K562 (cell line): ENCODE data around the gene ZW10. TPM values are rescaled to one million over a fixed set of nuclear protein-coding genes. Genes with fewer than 3 reads are reported as not detected.

Source experiments
- ATAC-seq: fragments of 200-7000 bp; cut with Tn5 transposase; 3 replicates; pipeline ENCODE4 v1.9.1; 2020; ENCODE audit warnings: moderate library complexity
- BruUV-seq: library from RNA; stranded (reverse); fragments of 400-500 nt; replicated peaks from 2 replicates; lab custom pipeline; 2021; lab: Mats Ljungman, UMichigan
- CTCF ChIA-PET: fragments of 300-600 bp; formaldehyde crosslinking; extraction: SDS; loops from one replicate; lab custom pipeline; 2021; ENCODE audit warnings: low intra/inter-chr PET ratio; lab: Yijun Ruan, JAX
- POLR2A ChIA-PET: fragments of 300-600, 350-650 bp; sonication (Branson Sonifier 250); formaldehyde crosslinking; extraction: SDS; loops from one replicate; lab custom pipeline; 2021; ENCODE audit warnings: antibody characterized with exemption, inconsistent platforms; lab: Yijun Ruan, JAX
- DNase-seq, 4 experiments: peaks; one replicate each; pipeline versions ENCODE4 v3.0.0 to v3.0.0-alpha.2; 2011 to 2018; ENCODE audit warnings: low spot score in 3 of 4, mixed read lengths in 3 of 4; ENCODE audit errors: extremely low read depth in 1 of 4
- FAIRE-seq: peaks from 2 replicates; lab custom pipeline; 2011; peaks lifted over from hg19 to GRCh38; lab: Jason Lieb, UNC
- H2AFZ ChIP-seq: 2 replicates; pipeline ENCODE4 v1.6.0; 2011; ENCODE audit warnings: low read depth, low read length, control low read depth, inconsistent platforms
- H3K27ac ChIP-seq: fragments of 200-600 bp; 3 replicates; pipeline ENCODE4 v1.8.0; 2011; ENCODE audit warnings: low read depth, mild to moderate bottlenecking, control low read depth, inconsistent platforms, low read length, moderate library complexity, mixed read lengths; ENCODE audit errors: extremely low read depth
- H3K27me3 ChIP-seq, 2 experiments: fragments of 300-600 bp in 1 of 2; 2 replicates in 1 of 2; 3 replicates in 1 of 2; pipeline versions ENCODE4 v1.6.0 to v1.8.0; 2011; ENCODE audit warnings: inconsistent platforms in 2 of 2, low read length in 2 of 2, mild to moderate bottlenecking in 1 of 2, mixed read lengths in 1 of 2, moderate library complexity in 1 of 2; ENCODE audit not compliant: control insufficient read depth in 2 of 2, insufficient read depth in 2 of 2
- H3K36me3 ChIP-seq: fragments of 300-600 bp; 3 replicates; pipeline ENCODE4 v1.8.0; 2011; ENCODE audit warnings: mild to moderate bottlenecking, low read length, inconsistent platforms; ENCODE audit not compliant: control insufficient read depth, insufficient read depth
- H3K4me1 ChIP-seq, 2 experiments: fragments of 200-600 bp in 1 of 2; replicated peaks in 1 of 2; 2 replicates in 1 of 2; 3 replicates in 1 of 2; pipeline versions ENCODE4 v1.5.1 to v1.8.0; 2011; ENCODE audit warnings: inconsistent platforms in 2 of 2, low read length in 2 of 2, mild to moderate bottlenecking in 1 of 2, mixed read lengths in 1 of 2, moderate library complexity in 1 of 2; ENCODE audit not compliant: control insufficient read depth in 2 of 2, insufficient read depth in 2 of 2
- H3K4me2 ChIP-seq: 2 replicates; pipeline ENCODE4 v1.6.1; 2011; ENCODE audit warnings: low read length, control low read depth, inconsistent platforms, mixed read lengths; ENCODE audit not compliant: insufficient read depth
- H3K4me3 ChIP-seq: fragments of 200-600 bp; sonication (generic), shearing (Covaris generic); 2 replicates; pipeline ENCODE4 v1.5.1; 2016; ENCODE audit warnings: control low read depth, inconsistent platforms
- H3K79me2 ChIP-seq: fragments of 200-600 bp; 3 replicates; pipeline ENCODE4 v1.8.0; 2011; ENCODE audit warnings: low read length, inconsistent platforms; ENCODE audit not compliant: control insufficient read depth, insufficient read depth
- H3K9ac ChIP-seq, 2 experiments: 2 replicates each; pipeline versions ENCODE4 v1.6.0 to v1.6.1; 2011; ENCODE audit warnings: low read depth in 2 of 2, low read length in 2 of 2, control low read depth in 1 of 2, inconsistent platforms in 1 of 2, mild to moderate bottlenecking in 1 of 2, mixed read lengths in 1 of 2; ENCODE audit not compliant: insufficient read depth in 1 of 2
- H3K9me1 ChIP-seq: one replicate; pipeline ENCODE4 v1.6.0; 2011; ENCODE audit warnings: inconsistent platforms, mild to moderate bottlenecking, low read length, moderate library complexity; ENCODE audit not compliant: control insufficient read depth, insufficient read depth
- H3K9me3 ChIP-seq: replicated peaks from 2 replicates; pipeline ENCODE4 v1.5.1; 2011; ENCODE audit warnings: low read depth, low read length, inconsistent platforms; ENCODE audit not compliant: control insufficient read depth, insufficient read depth
- H4K20me1 ChIP-seq: replicated peaks from 2 replicates; pipeline ENCODE4 v1.6.1; 2011; ENCODE audit warnings: low read length, inconsistent platforms, mixed read lengths; ENCODE audit not compliant: control insufficient read depth, insufficient read depth
- NCOA4 ChIP-seq: fragments of 450-650 bp; IDR thresholded peaks from 2 replicates; pipeline ENCODE4 v1.6.1; 2018; ENCODE audit warnings: mild to moderate bottlenecking; ENCODE audit not compliant: partially characterized antibody
- SP1 ChIP-seq: sonication (generic); formaldehyde crosslinking; IDR thresholded peaks from 2 replicates; pipeline ENCODE4 v1.8.1; 2022; ENCODE audit warnings: mild to moderate bottlenecking, missing genetic modification reagents
- ZNF354B ChIP-seq: fragments of 250-450 bp; sonication (Bioruptor Pico); IDR thresholded peaks from 2 replicates; pipeline ENCODE4 v1.4.0; 2020
- WGBS: fragments of 100-300 bp; shearing (Covaris generic); methylation state at CpG from one replicate; pipeline ENCODE4 v1.1.6; 2016; ENCODE audit warnings: low coverage, mixed read lengths; ENCODE audit not compliant: insufficient coverage; ENCODE audit errors: missing lambda C conversion rate; 5-methylcytosine and 5-hydroxymethylcytosine counted together
- in situ Hi-C: fragments of 300-500 bp; cut with MboI; formaldehyde crosslinking; loops from 4 replicates; pipeline ENCODE4 v1.15.0; 2018; ENCODE audit warnings: inconsistent platforms, mixed read lengths
- intact Hi-C: fragments of 100-400 bp; cut with micrococcal nuclease; formaldehyde crosslinking; loops from 2 replicates; pipeline ENCODE4 v1.14.2; 2022
- polyA plus RNA-seq, 8 experiments: library from polyadenylated mRNA; depleted of rRNA in 4 of 8; stranded (reverse) in 5 of 8; unstranded in 3 of 8; fragments of >200 nt; fragmentation: Nextera tagmentation in 2 of 8; fragmentation: Illumina TruSeq in 1 of 8; extraction: Ambion mirVana in 2 of 8; extraction: Trizol in 1 of 8; gene quantifications; 2 replicates each; pipeline versions ENCODE4 v1.2.1 to v1.2.3, GENCODE V29; 2011 to 2014; ENCODE audit warnings: inconsistent platforms in 1 of 8, missing spikeins in 1 of 8
- total RNA-seq, 7 experiments: library from RNA; depleted of rRNA in 6 of 7; stranded (reverse); fragments of >200 nt in 6 of 7; fragmentation: Illumina TruSeq in 2 of 7; extraction: Trizol in 2 of 7; gene quantifications; 2 replicates each; pipeline versions ENCODE4 v1.2.1 to v1.2.3, GENCODE V29; 2011 to 2021; ENCODE audit warnings: low replicate concordance in 1 of 7
- TF ChIP-seq, protein P1 (sequence below): fragments of 250-450 bp; sonication (Bioruptor Pico); IDR thresholded peaks from 2 replicates; pipeline ENCODE4 v1.6.1; 2021; ENCODE audit warnings: mild to moderate bottlenecking

Gene ZW10
- total and polyA plus RNA-seq, 9 of the 15 experiments (the other 6 are each of a cell fraction or from before 2014, with no cell fraction given): 9.4 to 37.7 (median 25.0) TPM

DNA sequence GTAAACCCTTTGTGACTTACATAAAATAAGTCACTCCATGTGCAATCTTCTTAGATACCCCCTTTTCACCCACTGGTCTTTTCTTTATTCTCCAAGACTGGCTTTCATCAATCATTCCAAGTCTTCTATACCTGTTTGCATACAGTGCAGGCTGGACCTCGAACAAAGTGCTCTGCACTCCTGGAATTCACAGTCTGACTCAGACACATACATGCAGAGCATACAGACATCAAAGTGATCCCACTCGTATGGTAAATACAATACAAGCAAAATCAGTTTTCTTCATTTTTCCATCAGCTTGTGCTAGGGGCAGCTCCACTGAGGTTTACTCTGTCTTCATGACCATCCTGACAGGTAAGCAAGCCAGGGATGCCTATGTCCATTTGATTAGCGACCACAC lies 50.6 kb downstream of the ZW10 start:
- no peak for TF ChIP-seq SP1
- TF ChIP-seq, all 486 proteins: peak for 0
- H3K4me1 ChIP-seq: peaks cover 0 to 6% of the 10 kb centered on the region in 2 experiments; a peak in 2 of 5 replicates
- no peaks in the 10 kb centered on the region for H3K9me3 ChIP-seq
- no peak overlapping the region for H2AFZ ChIP-seq
- no peaks in the 10 kb centered on the region for H3K79me2 ChIP-seq
- no peaks in the 10 kb centered on the region for H3K36me3 ChIP-seq
- POLR2A ChIA-PET: interaction anchor here (0.7 kb wide), 1 partner anchor 14 kb away, joined by 3 read pairs; no protein-coding TSS in a partner anchor
- H3K27me3 ChIP-seq: no peaks in the 10 kb centered on the region
- no peak overlapping the region for H3K27ac ChIP-seq
- intact Hi-C loops: no loop called here
- no peak overlapping the region for H3K9ac ChIP-seq
- 28% methylated on average over 3 of the region's 3 CpGs for WGBS
- in situ Hi-C loops: no loop called here
- H3K4me3 ChIP-seq: no peak overlapping the region
- CTCF ChIA-PET: no interaction called here
- no peak overlapping the region for H3K4me2 ChIP-seq
- BruUV-seq: no TSS peak
- FAIRE-seq (no peak), ATAC-seq (no peak), DNase-seq (no peak)
- H3K9me1 ChIP-seq: no peaks in the 10 kb centered on the region
- no peaks in the 10 kb centered on the region for H4K20me1 ChIP-seq

DNA sequence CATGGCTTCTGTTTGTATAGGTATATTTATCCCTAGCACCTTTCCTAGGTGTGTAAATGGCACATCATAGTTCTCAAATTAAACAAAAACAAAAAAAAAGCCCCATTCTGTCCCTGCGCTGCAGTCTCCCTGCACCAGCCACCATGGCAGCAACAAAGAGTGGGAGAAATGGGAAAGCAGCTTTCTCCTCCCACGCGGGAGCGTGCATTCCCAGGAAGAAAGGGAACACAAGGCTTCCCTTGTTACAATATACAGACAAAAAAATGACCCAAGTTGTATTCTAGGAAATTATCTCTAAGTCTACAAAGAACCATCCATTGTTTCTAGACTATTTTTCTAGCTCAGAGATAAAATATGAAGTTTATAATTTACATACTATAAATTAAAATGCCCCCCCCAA lies 51.3 kb downstream of the ZW10 start:
- WGBS: 90% methylated on average over 3 of the region's 4 CpGs
- POLR2A ChIA-PET: no interaction called here
- no TSS peak for BruUV-seq
- FAIRE-seq: no peak
- CTCF ChIA-PET: no interaction called here
- Histone ChIP-seq H3K27me3 (no peaks in the 10 kb centered on the region), H4K20me1 (no peaks in the 10 kb centered on the region), H3K4me1 (peaks cover 0 to 6% of the 10 kb centered on the region in 2 experiments; a peak in 2 of 5 replicates), H3K9me3 (no peaks in the 10 kb centered on the region), H3K27ac (no peak overlapping the region), H3K4me3 (no peak overlapping the region), H3K79me2 (no peaks in the 10 kb centered on the region), H2AFZ (no peak overlapping the region), H3K36me3 (no peaks in the 10 kb centered on the region), H3K9ac (no peak overlapping the region), H3K4me2 (no peak overlapping the region), H3K9me1 (no peaks in the 10 kb centered on the region)
- TF ChIP-seq ZNF354B (CRISPR knock-in tag): no peak
- no peak for TF ChIP-seq NCOA4
- TF ChIP-seq, protein P1, sequence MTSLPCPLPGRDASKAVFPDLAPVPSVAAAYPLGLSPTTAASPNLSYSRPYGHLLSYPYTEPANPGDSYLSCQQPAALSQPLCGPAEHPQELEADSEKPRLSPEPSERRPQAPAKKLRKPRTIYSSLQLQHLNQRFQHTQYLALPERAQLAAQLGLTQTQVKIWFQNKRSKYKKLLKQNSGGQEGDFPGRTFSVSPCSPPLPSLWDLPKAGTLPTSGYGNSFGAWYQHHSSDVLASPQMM (CRISPR knock-in tag): no peak
- intact Hi-C loops: no loop called here
- no peak for DNase-seq
- ATAC-seq: no peak
- in situ Hi-C loops: no loop called here
